Spleen (tissue), 11 donors: ENCODE results near the gene LY6G6F. TPM values are rescaled to one million over a fixed set of nuclear protein-coding genes. Genes with fewer than 3 reads are reported as not detected.

Experiments used
- DNase-seq: peaks from one replicate; pipeline ENCODE4 v3.0.0-alpha.2; 2020
- H3K27ac ChIP-seq, 8 donors: fragments of 200-600 bp; sonication (generic) in 7 of 8; 1 replicate in 4 of 8; 2 replicates in 4 of 8; pipeline versions ENCODE4 v1.5.0 to v1.8.0; 2016 to 2021; ENCODE audit warnings: inconsistent platforms in 4 of 8, mild to moderate bottlenecking in 4 of 8, moderate library complexity in 1 of 8
- H3K27me3 ChIP-seq, 7 donors: fragments of 200-600 bp; sonication (generic) in 6 of 7; replicated peaks in 1 of 7; 1 replicate in 4 of 7; 2 replicates in 3 of 7; pipeline versions ENCODE4 v1.5.0 to v1.8.0; 2016 to 2021; ENCODE audit warnings: inconsistent platforms in 3 of 7, mild to moderate bottlenecking in 1 of 7
- H3K36me3 ChIP-seq, 6 donors: fragments of 200-600 bp; sonication (generic) in 5 of 6; 1 replicate in 4 of 6; 2 replicates in 2 of 6; pipeline versions ENCODE4 v1.5.0 to v1.8.0; 2016 to 2021; ENCODE audit warnings: inconsistent platforms in 2 of 6
- H3K4me1 ChIP-seq, 6 donors: fragments of 200-600 bp; sonication (generic) in 5 of 6; 1 replicate in 3 of 6; 2 replicates in 3 of 6; pipeline versions ENCODE4 v1.5.0 to v1.8.0; 2016 to 2021; ENCODE audit warnings: inconsistent platforms in 3 of 6
- H3K4me3 ChIP-seq, 8 donors: fragments of 200-600 bp; sonication (generic) in 7 of 8; 1 replicate in 4 of 8; 2 replicates in 4 of 8; pipeline versions ENCODE4 v1.5.0 to v1.8.0; 2016 to 2021; ENCODE audit warnings: inconsistent platforms in 4 of 8, mild to moderate bottlenecking in 4 of 8, moderate library complexity in 2 of 8
- H3K9me3 ChIP-seq, 8 donors: fragments of 200-600 bp; sonication (generic) in 7 of 8; 1 replicate in 4 of 8; 2 replicates in 4 of 8; pipeline versions ENCODE4 v1.5.0 to v1.8.0; 2016 to 2021; ENCODE audit warnings: inconsistent platforms in 4 of 8
- CTCF ChIP-seq, 11 experiments: fragments of 200-600 bp in 7 of 11; fragments of 450-650 bp in 4 of 11; sonication (generic) in 4 of 11; IDR thresholded peaks in 8 of 11; conservative IDR thresholded peaks in 3 of 11; 1 replicate in 7 of 11; 2 replicates in 4 of 11; pipeline versions ENCODE4 v1.4.0 to v1.8.0; 2016 to 2021; ENCODE audit warnings: antibody characterized with exemption in 11 of 11, inconsistent platforms in 4 of 11, mild to moderate bottlenecking in 1 of 11
- POLR2A ChIP-seq, 3 donors: fragments of 450-650 bp; IDR thresholded peaks; one replicate each; pipeline ENCODE4 v1.5.1; 2017; ENCODE audit warnings: antibody characterized with exemption in 3 of 3, mild to moderate bottlenecking in 1 of 3
- POLR2AphosphoS5 ChIP-seq, 3 donors: sonication (generic); formaldehyde crosslinking; IDR thresholded peaks; one replicate each; pipeline ENCODE4 v1.5.1; 2017; ENCODE audit warnings: antibody characterized with exemption in 3 of 3
- WGBS, 5 donors: extraction: QIAGEN DNeasy Blood & Tissue Kit in 3 of 5; methylation state at CpG; one replicate each; pipeline versions ENCODE4 v1.1.5 to v1.1.7; 2013 to 2018; 5-methylcytosine and 5-hydroxymethylcytosine counted together
- intact Hi-C: fragments of 100-400 bp; cut with DNase I; formaldehyde crosslinking; loops from one replicate; pipeline ENCODE4 v1.15.0; 2023; ENCODE audit warnings: low total_unique reads
- polyA plus RNA-seq, 3 donors: library from polyadenylated mRNA; stranded (reverse); fragments of 200-250 nt; gene quantifications; one replicate each; pipeline ENCODE4 v1.2.1, GENCODE V29; 2013
- total RNA-seq, 7 donors: library from RNA; depleted of rRNA in 3 of 7; stranded (reverse); fragments of >200 nt in 3 of 7; fragmentation: NEBNext Ultra II Directional in 4 of 7; extraction: Animal tissue kit (Norgen Biotek cat#: 25700) in 4 of 7; gene quantifications; one replicate each; pipeline versions ENCODE4 v1.1.0 to v1.2.1, GENCODE V29; 2016 to 2021
- donor health status: healthy with polysubstance abuse.
- donor health status: DM: no; HTN: no; CAD: no; lungs with moderate emphysema.
- donor health status: DM: no; HTN: no; CAD: no.
- donor health status: Bipolar disorder and iron deficiency.
- donor health status: healthy.
- donor health status: DM: no; HTN: no; CAD: no.
- donor health status: DM: yes; HTN: yes; CAD: no.

Gene LY6G6F
- total and polyA plus RNA-seq, 10 donors: 0.11 to 4.9 (median 1.7) TPM

- intact Hi-C loops: no loop called here
Measured at GRCh38 chr6:31681135-31681671, 25.5 kb upstream of the LY6G6F start.

GRCh38 chr6:31683591-31683990 is 23.1 kb upstream of the LY6G6F start:
- Histone ChIP-seq H3K4me1 (peaks cover 7 to 41% (median 29%) of the 10 kb centered on the region in 6 donors), H3K4me3 (peak overlapping the region in 2 of 8 donors; percentile 19 to 23), H3K36me3 (peaks cover 0 to 49% (median 35%) of the 10 kb centered on the region in 6 donors), H3K27me3 (no peaks in the 10 kb centered on the region), H3K27ac (peak overlapping the region in 2 of 8 donors; percentile 23 to 59), H3K9me3 (no peaks in the 10 kb centered on the region)
- DNase-seq: no peak
- WGBS, 5 donors: 84 to 90% (median 88%) methylated on average over 13 of the region's 13 CpGs
- TF ChIP-seq POLR2AphosphoS5 (IDR thresholded peaks at IDR 0.05): no peak
- no peak for TF ChIP-seq CTCF (IDR thresholded peaks at IDR 0.05 in 8 of 11, conservative IDR thresholded peaks at IDR 0.05 in 3 of 11)
- no peak for TF ChIP-seq POLR2A (IDR thresholded peaks at IDR 0.05)
- intact Hi-C loops: no loop called here

More at GRCh38 chr6:31681135-31681671, 25.5 kb upstream of the LY6G6F start:
- WGBS, 5 donors: 0 to 2% (median 1%) methylated on average over 19 to 40 of the region's 40 CpGs
- Histone ChIP-seq H3K36me3 (peaks cover 0 to 25% (median 12%) of the 10 kb centered on the region in 6 donors), H3K4me1 (peaks cover 7 to 47% (median 29%) of the 10 kb centered on the region in 6 donors), H3K9me3 (no peaks in the 10 kb centered on the region), H3K27me3 (no peaks in the 10 kb centered on the region), H3K27ac (peak overlapping the region in 7 of 8 donors; percentile 56 to 80 (median 69)), H3K4me3 (peak overlapping the region; percentile 40 to 70 (median 48))
- DNase-seq: peak; percentile 85
- peak in 1 of 11 experiments; percentile 7 for TF ChIP-seq CTCF (IDR thresholded peaks at IDR 0.05 in 8 of 11, conservative IDR thresholded peaks at IDR 0.05 in 3 of 11)
- no peak for TF ChIP-seq POLR2A (IDR thresholded peaks at IDR 0.05)
- peak in 2 of 3 donors; percentile 69 to 74 for TF ChIP-seq POLR2AphosphoS5 (IDR thresholded peaks at IDR 0.05)

GRCh38 chr6:31686483-31686882 is 20.2 kb upstream of the LY6G6F start:
- whole genome bisulfite sequencing, 5 donors: 81 to 88% (median 85%) methylated on average over 5 of the region's 5 CpGs
- TF ChIP-seq CTCF (IDR thresholded peaks at IDR 0.05 in 8 of 11, conservative IDR thresholded peaks at IDR 0.05 in 3 of 11) (no peak), POLR2AphosphoS5 (IDR thresholded peaks at IDR 0.05) (no peak), POLR2A (IDR thresholded peaks at IDR 0.05) (no peak)
- Histone ChIP-seq H3K27ac (no peak overlapping the region), H3K4me3 (no peak overlapping the region), H3K36me3 (peaks cover 0 to 78% (median 63%) of the 10 kb centered on the region in 6 donors), H3K9me3 (no peaks in the 10 kb centered on the region), H3K27me3 (no peaks in the 10 kb centered on the region), H3K4me1 (peaks cover 0 to 38% (median 21%) of the 10 kb centered on the region in 6 donors)
- intact Hi-C loops: no loop called here
- DNase-seq: no peak

- H3K4me1 ChIP-seq: peaks cover 0 to 29% (median 15%) of the 10 kb centered on the region in 6 donors
- no peak for DNase-seq
- peaks cover 0 to 86% (median 72%) of the 10 kb centered on the region in 6 donors for H3K36me3 ChIP-seq
- WGBS, 5 donors: 86 to 94% (median 92%) methylated on average over 8 of the region's 8 CpGs
- no peaks in the 10 kb centered on the region for H3K27me3 ChIP-seq
- no peaks in the 10 kb centered on the region for H3K9me3 ChIP-seq
- TF ChIP-seq POLR2A (IDR thresholded peaks at IDR 0.05): no peak
- peak in 2 of 3 donors; percentile 1 to 15 for TF ChIP-seq POLR2AphosphoS5 (IDR thresholded peaks at IDR 0.05)
- peak overlapping the region in 1 of 8 donors; percentile 3 for H3K27ac ChIP-seq
- intact Hi-C loops: no loop called here
- H3K4me3 ChIP-seq: no peak overlapping the region
Measured at GRCh38 chr6:31687321-31687720, 19.3 kb upstream of the LY6G6F start.
